GM21619 (cell line): Measurements from ENCODE around the gene TSHR.
"Not testable (repeated sequence)": the region's sequence is repeated elsewhere in the genome, so short reads cannot be mapped to it uniquely, and the experiment has no call there.

Experiments used
- ATAC-seq: cut with Tn5 transposase; IDR thresholded peaks from one replicate; pipeline ENCODE4 v1.9.1; 2021; ENCODE audit not compliant: unreplicated experiment

The TSHR gene

GRCh38 chr14:80992580-80992979, 37.2 kb downstream of the TSHR start:
- no peak for ATAC-seq

- ATAC-seq, result peak; percentile 87
Measured at GRCh38 chr14:80996049-80996901, 40.9 kb downstream of the TSHR start.

GRCh38 chr14:81001447-81001846, 46.0 kb downstream of the TSHR start:
- no peak for ATAC-seq

GRCh38 chr14:81004575-81004974, 49.2 kb downstream of the TSHR start:
- ATAC-seq, result no peak

- ATAC-seq, result no peak
Measured at GRCh38 chr14:81005540-81006228, 50.3 kb downstream of the TSHR start.

- no peak for ATAC-seq
Measured at GRCh38 chr14:81006266-81006665, 50.8 kb downstream of the TSHR start.

- ATAC-seq, result no peak
Measured at GRCh38 chr14:81007131-81007530, 51.7 kb downstream of the TSHR start.

DNA sequence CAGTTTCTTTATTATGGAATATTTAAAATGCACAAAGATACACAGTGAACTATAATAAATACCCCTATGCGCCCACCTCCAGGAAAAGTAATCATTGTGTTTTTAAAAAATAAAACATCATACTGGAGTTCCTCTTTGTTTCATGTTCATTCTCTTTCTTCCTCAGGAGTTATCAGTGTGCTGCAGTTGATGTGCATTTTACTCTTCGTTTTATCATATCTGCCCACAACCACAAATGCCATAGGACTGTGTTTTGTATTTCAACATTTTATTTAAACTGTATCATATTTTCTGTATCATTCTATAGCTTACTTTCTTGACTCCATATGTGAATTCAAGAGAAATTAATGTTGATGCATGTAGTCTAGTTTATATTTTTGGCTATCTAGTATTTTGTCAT, 53.9 kb downstream of the TSHR start:
- ATAC-seq, result no peak

DNA sequence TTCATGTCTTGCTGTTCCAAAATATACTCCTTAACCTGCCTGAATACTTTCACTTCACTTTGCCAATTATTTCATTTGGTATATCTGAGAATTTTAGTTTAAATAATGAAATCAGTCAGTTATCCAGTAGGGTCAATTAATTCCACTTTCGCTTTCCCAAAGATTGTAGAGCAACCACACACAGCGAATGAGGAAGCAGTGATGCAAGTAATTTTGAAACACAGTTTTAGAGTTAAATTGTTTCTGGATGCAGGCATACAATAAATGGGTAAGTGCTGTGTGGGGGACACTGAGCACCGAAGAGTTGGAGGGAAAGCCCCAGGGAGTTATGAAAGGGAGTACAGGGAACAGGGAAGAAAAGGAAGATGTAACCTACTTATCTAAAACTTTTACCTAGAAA, 62.8 kb downstream of the TSHR start:
- ATAC-seq, result no peak

- no peak for ATAC-seq
Measured at GRCh38 chr14:81018684-81019083, 63.3 kb downstream of the TSHR start.

DNA sequence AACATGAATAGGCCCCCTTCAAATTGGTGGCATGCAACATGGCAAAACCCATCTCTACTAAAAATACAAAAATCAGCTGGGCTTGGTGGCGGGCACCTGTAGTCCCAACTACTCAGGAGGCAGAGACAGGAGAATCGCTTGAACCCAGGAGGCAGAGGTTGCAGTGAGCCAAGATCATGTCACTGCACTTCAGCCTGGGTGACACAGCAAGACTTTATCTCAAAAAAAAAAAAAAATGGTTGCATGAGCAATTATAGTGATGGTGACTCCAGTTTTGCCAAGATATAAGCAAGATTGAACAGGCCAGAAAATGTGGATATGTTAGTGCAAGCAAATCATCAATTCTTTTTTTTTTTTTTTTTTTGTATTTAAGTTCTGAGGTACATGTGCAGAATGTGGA, 63.7 kb downstream of the TSHR start:
- ATAC-seq, result not testable (repeated sequence)

DNA sequence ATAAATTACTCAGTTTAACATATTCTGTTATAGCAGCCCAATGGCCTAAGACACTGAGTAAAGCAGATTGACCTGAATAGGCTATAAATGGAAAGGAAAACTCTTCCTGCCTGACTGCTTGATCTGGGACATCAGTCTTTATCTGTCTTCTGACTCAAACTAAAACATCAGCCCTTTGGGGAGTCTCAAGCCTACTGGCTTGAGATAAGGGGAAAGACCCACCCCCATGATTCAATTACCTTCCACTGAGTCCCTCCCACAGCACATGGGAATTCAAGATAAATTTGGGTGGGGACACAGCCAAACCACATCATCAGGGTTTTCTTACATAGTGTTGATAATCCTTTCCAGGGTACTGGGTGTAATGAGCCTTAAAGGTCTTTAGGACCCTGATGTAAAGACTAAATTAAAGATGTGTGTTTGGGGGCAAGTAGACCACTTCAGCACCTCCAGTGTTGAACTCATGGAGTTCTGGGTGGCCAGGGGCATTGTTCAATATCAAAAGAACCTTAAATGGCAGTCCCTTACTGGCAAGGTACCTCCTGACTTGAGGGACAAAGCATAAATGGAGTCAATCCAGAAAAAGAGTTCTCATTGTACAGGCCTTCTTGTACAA, 67.8 kb downstream of the TSHR start:
- ATAC-seq, result no peak

GRCh38 chr14:81028461-81028860, 73.0 kb downstream of the TSHR start:
- no peak for ATAC-seq

DNA sequence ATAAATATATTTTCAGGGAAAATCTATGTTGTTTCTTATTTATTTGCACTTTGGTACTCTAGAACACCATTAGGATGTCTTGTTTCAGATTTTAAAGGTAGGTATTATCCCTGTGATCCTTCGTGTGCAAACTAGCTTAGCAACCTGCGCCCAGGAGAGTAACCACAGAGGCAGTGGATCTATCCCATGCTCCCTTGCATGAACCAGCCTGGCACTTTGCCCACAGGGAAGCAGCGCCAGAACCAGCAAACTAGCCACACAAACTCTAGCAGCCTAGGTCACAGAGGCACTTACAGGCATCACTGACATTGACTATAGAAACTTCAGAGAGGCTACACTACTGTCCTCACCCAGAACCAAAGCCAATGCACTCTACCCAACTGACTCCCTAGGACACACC, 76.1 kb downstream of the TSHR start:
- no peak for ATAC-seq

- ATAC-seq, result no peak
Measured at GRCh38 chr14:81033698-81034240, 78.3 kb downstream of the TSHR start.

DNA sequence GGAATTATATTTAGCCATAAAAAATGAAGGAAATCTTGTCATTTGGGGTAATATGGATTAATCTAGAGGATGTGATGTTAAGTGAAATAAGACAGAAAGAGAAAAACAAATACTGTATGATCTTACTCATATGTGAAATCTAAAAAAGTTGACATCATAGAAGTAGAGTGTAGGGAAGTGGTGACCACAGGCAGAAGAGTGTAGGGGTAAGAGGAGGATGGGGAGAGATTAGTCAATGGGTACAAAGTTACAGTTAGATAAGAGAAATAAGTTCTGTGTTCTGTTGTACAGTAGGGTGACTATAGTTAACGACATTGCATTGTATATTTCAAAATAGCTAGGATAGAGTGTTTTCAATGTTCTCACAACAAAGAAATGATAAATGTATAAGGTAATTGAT, 87.0 kb downstream of the TSHR start:
- ATAC-seq, result no peak

DNA sequence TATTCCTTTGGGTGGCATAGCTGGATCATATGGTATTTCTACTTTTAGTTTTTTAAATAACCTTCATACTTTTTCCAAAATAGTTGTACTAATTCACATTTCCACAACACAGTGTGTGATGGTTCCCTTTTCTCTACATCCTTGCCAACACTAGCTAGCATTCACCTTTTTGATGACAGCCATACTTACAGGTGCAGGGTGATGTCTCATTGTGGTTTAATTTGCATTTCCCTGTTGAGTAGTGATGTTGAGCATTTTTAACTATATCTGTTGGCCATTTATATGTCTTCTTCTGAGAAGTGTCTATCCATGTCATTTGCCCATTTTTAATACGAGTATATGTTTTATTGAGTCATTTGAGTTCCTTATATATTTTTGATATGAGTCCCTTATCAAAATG, 96.1 kb downstream of the TSHR start:
- no peak for ATAC-seq

DNA sequence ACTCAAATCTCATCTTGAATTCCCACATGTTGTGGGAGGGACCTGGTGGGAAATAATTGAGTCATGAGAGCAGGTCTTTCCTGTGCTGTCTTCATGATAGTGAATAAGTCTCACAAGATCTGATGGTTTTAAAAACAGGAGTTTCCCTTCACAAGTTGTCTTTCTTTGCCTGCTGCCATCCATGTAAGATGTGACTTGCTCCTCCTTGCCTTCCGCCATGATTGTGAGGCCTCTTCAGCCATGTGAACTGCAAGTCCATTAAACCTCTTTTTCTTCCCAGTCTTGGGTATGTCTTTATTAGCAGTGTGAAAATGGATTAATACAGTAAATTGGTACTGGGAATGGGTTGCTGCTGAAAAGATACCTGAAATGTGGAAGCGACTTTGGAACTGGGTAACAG, 98.6 kb downstream of the TSHR start:
- ATAC-seq, result not testable (repeated sequence)

GRCh38 chr14:81055971-81056370, 100.5 kb downstream of the TSHR start:
- ATAC-seq, result no peak

- no peak for ATAC-seq
Measured at GRCh38 chr14:81062380-81062779, 107.0 kb downstream of the TSHR start.

DNA sequence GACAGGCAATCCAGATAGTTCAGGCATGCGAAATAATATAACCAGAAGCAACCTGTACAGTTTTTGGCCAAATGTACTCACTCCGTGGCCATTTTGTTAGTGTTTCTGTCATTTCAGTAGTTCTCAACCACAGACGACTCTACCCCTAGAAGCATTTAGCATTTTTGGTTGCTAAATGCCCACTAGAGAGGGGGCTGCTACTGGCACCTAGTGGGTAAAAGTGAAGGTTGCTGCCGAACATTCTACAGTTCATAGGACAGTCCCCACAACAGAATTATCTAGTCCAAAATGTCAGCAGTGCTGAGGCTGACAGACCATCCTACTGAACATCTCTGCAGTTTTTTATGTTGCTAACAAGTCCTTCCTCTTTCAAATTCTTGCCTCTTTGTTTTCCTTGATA, 107.4 kb downstream of the TSHR start:
- peak; percentile 84 for ATAC-seq

DNA sequence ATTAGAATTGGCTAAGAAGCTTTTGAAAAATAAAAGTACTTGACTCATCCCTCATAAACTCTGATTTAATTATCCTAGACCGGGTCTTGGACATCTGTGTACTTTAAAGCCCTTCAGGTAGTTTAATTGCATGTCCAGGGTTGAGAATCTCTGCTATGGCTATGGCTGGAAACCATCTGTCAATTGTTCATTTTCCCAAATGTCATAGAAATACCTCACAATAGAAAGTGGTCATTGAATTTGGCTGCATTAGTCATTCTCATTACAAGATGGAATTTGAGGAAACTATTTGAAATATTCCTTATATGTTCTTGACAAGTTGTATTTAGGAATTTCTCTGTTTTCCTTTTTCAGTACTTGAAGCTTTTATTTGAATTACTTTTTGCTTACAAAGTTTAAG, 111.3 kb downstream of the TSHR start:
- no peak for ATAC-seq
